SJSA1 (cell line): Measurements from ENCODE around the gene RBM6. TPM values are rescaled to one million over a fixed set of nuclear protein-coding genes. Genes with fewer than 3 reads are reported as not detected.
"Not testable (repeated sequence)": the region's sequence is repeated elsewhere in the genome, so short reads cannot be mapped to it uniquely, and the experiment has no call there.

Source experiments
- DNase-seq, 2 experiments: peaks; one replicate each; pipeline ENCODE4 v3.0.0-alpha.2; 2015 to 2020; ENCODE audit warnings: low spot score in 2 of 2, low read depth in 1 of 2
- H3K27ac ChIP-seq: fragments of 250-450 bp; sonication (Bioruptor Pico); 2 replicates; pipeline ENCODE4 v1.5.1; 2020; ENCODE audit warnings: mild to moderate bottlenecking, moderate library complexity
- H3K27me3 ChIP-seq: fragments of 250-450 bp; sonication (Bioruptor Pico); replicated peaks from 2 replicates; pipeline ENCODE4 v1.5.1; 2020; ENCODE audit warnings: mild to moderate bottlenecking, moderate library complexity
- H3K36me3 ChIP-seq: fragments of 250-450 bp; sonication (Bioruptor Pico); 2 replicates; pipeline ENCODE4 v1.5.1; 2020; ENCODE audit warnings: mild to moderate bottlenecking
- H3K4me1 ChIP-seq: fragments of 250-450 bp; sonication (Bioruptor Pico); replicated peaks from 2 replicates; pipeline ENCODE4 v1.6.1; 2021; ENCODE audit warnings: mild to moderate bottlenecking
- H3K4me3 ChIP-seq: fragments of 250-450 bp; sonication (Bioruptor Pico); 2 replicates; pipeline ENCODE4 v1.5.1; 2020; ENCODE audit warnings: mild to moderate bottlenecking
- H3K9me3 ChIP-seq: fragments of 250-450 bp; sonication (Bioruptor Pico); replicated peaks from 2 replicates; pipeline ENCODE4 v1.5.1; 2020; ENCODE audit warnings: mild to moderate bottlenecking
- total RNA-seq: library from RNA; depleted of rRNA; stranded (reverse); fragments of >200 nt; shearing (Covaris generic); gene quantifications from 2 replicates; pipeline ENCODE4 v1.2.3, GENCODE V29; 2014

The RBM6 gene
- total RNA-seq, 1 experiment from 2014 or later, result 38.8 TPM

GRCh38 chr3:49908373-49909199 lies 31.4 kb upstream of the RBM6 start:
- Histone ChIP-seq H3K36me3 (0 out of 2 replicates have a peak, but pooled peaks cover 4% of the 10 kb centered on the region), H3K27me3 (no peaks in the 10 kb centered on the region), H3K4me1 (no peaks in the 10 kb centered on the region; the same call in 1 of the 2 replicates), H3K9me3 (no peaks in the 10 kb centered on the region), H3K27ac (no peak overlapping the region), H3K4me3 (no peak overlapping the region)
- no peak for DNase-seq

DNA sequence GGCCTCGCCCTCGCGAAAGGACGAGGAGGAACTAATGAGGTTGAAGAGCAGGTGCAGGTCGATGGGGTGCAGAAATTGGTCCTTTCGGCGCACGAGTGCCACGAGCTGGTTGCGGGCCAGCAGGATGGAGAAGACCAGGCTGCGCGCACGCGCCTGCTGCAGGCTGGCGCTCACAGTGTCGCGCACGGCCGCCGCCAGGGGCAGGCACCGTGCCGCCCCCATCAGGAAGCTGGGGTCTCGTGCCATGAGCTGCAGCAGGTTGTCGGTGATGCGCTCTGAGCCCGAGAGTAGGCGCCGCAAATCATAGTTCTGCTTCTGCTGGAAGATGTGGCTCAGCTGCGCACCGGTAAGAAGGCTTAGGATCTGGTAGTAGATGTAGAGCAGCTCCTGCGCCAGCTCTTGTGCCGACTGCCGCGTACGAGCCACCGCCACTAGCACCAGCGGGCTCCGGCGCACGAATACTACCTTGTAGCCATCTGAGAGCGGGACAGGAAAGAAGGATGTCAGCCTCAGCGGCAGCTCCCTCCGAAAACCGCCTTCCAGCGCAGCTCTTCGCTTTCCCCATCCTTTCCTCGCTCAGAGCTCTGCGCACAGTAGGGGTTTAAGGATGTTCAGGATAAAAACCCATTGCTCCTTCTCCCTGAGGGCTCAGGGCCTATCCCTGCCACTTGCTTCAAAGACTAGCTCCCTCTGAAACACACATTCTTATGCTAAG lies 29.4 kb upstream of the RBM6 start:
- Histone ChIP-seq H3K4me1 (no peaks in the 10 kb centered on the region; the same call in 1 of the 2 replicates), H3K27me3 (no peaks in the 10 kb centered on the region), H3K4me3 (no peak overlapping the region), H3K9me3 (no peaks in the 10 kb centered on the region), H3K27ac (no peak overlapping the region), H3K36me3 (0 out of 2 replicates have a peak, but pooled peaks cover 4% of the 10 kb centered on the region)
- DNase-seq, result no peak

- Histone ChIP-seq H3K4me3 (no peak overlapping the region), H3K27me3 (no peaks in the 10 kb centered on the region), H3K27ac (no peak overlapping the region), H3K9me3 (no peaks in the 10 kb centered on the region), H3K4me1 (no peaks in the 10 kb centered on the region; the same call in 1 of the 2 replicates), H3K36me3 (0 out of 2 replicates have a peak, but pooled peaks cover 4% of the 10 kb centered on the region)
- DNase-seq, result no peak
Measured at GRCh38 chr3:49911124-49911420, 28.9 kb upstream of the RBM6 start.

DNA sequence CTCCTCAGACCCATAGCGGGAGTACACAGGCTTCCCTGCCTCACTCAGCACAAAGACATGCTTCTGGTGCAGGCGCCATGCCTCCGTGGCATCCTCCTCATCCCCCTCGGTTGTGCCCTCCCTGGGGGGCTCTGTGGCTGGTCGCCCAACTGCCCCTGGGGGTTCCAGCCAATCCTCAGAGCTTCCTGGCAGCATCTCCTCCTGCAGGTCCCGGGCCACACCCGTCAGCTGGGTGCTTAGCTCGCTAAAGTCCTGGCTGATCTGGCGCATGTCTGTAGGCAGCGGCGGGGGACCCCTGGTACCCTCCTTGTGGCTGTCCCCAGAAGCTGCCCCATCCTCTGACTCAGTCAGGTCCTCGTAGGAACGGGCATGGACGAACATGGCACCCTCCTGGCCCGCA lies 28.3 kb upstream of the RBM6 start:
- no peaks in the 10 kb centered on the region for H3K9me3 ChIP-seq
- DNase-seq, result no peak

DNA sequence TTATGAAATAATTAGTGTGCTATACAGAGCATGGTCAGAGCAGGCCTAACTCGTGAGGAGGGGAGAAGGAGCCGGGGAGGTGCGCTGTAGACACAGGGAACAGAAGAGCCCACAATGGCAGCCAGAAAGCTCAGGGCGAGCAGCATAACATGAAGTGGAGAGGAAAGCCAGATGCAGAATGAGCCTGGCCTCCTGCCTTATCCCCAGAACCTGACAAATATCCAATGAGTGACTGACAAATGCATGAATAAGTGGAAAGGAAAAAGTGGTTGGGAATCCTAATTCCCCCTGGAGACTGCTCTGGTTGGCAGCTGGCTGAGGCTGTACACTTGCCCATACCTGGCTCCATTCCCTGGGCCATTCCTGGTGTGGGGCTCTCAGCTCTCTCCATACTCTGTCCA lies 27.1 kb upstream of the RBM6 start:
- Histone ChIP-seq H3K9me3 (no peaks in the 10 kb centered on the region), H3K4me1 (no peaks in the 10 kb centered on the region), H3K36me3 (0 out of 2 replicates have a peak, but pooled peaks cover 4% of the 10 kb centered on the region), H3K27me3 (no peaks in the 10 kb centered on the region), H3K4me3 (no peak overlapping the region), H3K27ac (no peak overlapping the region)
- no peak for DNase-seq

More for the DNA sequence above, 28.3 kb upstream of the RBM6 start:
- 0 out of 2 replicates have a peak, but pooled peaks cover 4% of the 10 kb centered on the region for H3K36me3 ChIP-seq
- no peaks in the 10 kb centered on the region for H3K27me3 ChIP-seq
- no peaks in the 10 kb centered on the region for H3K4me1 ChIP-seq
- no peak overlapping the region for H3K27ac ChIP-seq
- H3K4me3 ChIP-seq, result no peak overlapping the region

GRCh38 chr3:49914906-49915305 lies 25.0 kb upstream of the RBM6 start:
- no peaks in the 10 kb centered on the region for H3K9me3 ChIP-seq
- H3K27me3 ChIP-seq, result no peaks in the 10 kb centered on the region
- H3K4me1 ChIP-seq, result no peaks in the 10 kb centered on the region
- no peak overlapping the region for H3K4me3 ChIP-seq
- DNase-seq, result no peak
- 0 out of 2 replicates have a peak, but pooled peaks cover 4% of the 10 kb centered on the region for H3K36me3 ChIP-seq
- no peak overlapping the region for H3K27ac ChIP-seq

DNA sequence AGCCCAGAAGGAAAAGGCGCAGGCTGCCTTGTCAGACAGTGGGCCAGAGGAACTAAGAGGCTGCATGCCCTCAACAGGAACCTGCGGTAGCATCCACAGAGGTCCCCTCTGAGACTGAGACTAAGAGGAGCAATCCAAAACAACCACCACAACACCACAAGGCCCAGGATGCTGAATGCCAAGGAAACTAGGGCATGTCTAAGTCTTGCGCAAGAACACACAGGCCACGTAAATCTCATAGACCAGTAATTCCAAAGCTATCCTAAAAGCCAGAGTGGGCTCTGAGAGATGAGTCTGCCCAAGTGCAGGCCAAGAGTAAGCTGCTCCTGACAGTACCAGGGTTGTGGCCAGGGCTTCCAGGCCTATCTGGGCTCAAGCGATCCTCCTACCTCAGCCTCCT lies 23.3 kb upstream of the RBM6 start:
- no peaks in the 10 kb centered on the region for H3K4me1 ChIP-seq
- no peak for DNase-seq
- no peaks in the 10 kb centered on the region for H3K9me3 ChIP-seq
- H3K27ac ChIP-seq, result no peak overlapping the region
- no peak overlapping the region for H3K4me3 ChIP-seq
- no peaks in the 10 kb centered on the region for H3K27me3 ChIP-seq
- no peaks in the 10 kb centered on the region for H3K36me3 ChIP-seq

GRCh38 chr3:49917806-49918590 lies 22.0 kb upstream of the RBM6 start:
- H3K4me3 ChIP-seq, result not testable (repeated sequence)

DNA sequence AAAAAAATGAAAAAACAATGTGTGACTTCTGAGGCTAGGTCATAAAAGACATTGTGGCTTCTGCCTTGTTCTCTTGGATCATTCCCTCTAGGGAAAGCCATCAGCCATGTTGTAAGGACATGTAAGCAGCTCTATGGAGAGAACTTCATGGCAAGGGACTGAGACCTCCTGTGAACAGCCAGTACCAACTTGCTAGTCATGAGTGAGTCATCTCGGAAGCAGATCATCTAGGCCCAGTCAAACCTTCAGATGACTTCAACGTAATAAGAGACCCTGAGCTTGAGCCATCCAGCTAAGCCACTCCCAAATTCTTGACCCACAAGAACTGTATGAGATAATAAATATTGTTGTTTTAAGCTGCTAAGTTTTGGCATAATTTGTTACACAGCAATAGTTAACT lies 15.3 kb upstream of the RBM6 start:
- Histone ChIP-seq H3K4me3 (no peak overlapping the region), H3K27me3 (no peaks in the 10 kb centered on the region), H3K27ac (0 out of 2 replicates have a peak overlapping the region, but pooled peaks have one; percentile 15), H3K9me3 (no peaks in the 10 kb centered on the region), H3K4me1 (peaks cover 18% of the 10 kb centered on the region), H3K36me3 (no peaks in the 10 kb centered on the region)
- peak in 1 of 2 experiments; percentile 33 for DNase-seq

More at GRCh38 chr3:49917806-49918590, 22.0 kb upstream of the RBM6 start:
- H3K36me3 ChIP-seq, DNase-seq, H3K27ac ChIP-seq, H3K27me3 ChIP-seq, H3K9me3 ChIP-seq, H3K4me1 ChIP-seq: not testable (repeated sequence)

DNA sequence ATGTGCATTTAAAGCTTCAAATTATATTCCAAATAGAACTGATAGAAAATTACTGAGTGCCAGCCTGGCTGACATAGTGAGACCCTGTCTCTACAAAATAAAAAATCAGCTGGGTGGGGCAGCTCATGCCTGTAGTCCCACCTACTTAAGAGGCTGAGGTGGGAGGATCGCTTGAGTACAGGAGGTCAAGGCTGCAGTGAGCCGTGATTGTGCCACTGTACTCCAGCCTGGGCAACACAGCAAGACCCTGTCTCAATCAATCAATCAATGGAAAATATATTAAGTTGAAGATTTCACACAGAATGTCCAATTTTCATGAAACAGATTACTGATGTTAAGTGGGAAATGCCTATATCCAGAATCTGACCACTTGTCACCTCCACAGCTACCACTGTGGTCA lies 14.5 kb upstream of the RBM6 start:
- no peak for DNase-seq
- Histone ChIP-seq H3K27ac (no peak overlapping the region), H3K4me1 (peaks cover 25% of the 10 kb centered on the region)

DNA sequence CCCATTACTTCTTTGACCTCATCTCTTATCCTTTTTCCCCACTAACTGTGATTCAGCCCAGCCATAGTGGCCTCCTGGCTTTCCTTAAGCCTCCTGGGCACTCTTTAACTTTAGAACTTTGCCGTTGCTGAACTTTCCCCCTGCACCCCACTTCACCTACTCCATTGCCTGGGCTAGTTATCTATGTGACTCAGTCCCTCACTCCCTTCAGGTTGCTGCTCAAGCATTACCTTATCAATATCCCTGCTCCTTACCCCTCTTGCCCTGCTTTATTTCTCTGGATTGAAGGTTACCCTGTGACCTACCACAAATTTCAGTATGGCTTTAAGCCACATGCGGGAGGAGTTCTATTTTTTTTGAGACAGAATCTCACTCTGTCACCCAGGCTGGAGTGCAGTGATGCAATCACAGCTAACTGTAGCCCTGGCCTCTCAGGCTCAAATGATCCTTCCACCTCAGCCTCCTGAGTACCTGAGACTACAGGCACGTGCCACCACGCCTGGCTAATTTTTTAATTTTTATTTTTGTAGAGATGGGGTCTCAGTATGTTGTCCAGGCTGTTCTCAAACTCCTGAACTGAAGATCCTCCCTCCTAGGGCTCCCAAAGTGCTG lies 13.7 kb upstream of the RBM6 start:
- H3K27me3 ChIP-seq, result no peaks in the 10 kb centered on the region
- no peak overlapping the region for H3K27ac ChIP-seq
- DNase-seq, result no peak
- H3K4me3 ChIP-seq, result no peak overlapping the region
- H3K9me3 ChIP-seq, result no peaks in the 10 kb centered on the region
- H3K4me1 ChIP-seq, result peaks cover 25% of the 10 kb centered on the region
- no peaks in the 10 kb centered on the region for H3K36me3 ChIP-seq

More for the DNA sequence above, 14.5 kb upstream of the RBM6 start:
- no peaks in the 10 kb centered on the region for H3K36me3 ChIP-seq
- no peaks in the 10 kb centered on the region for H3K9me3 ChIP-seq
- H3K27me3 ChIP-seq, result no peaks in the 10 kb centered on the region
- no peak overlapping the region for H3K4me3 ChIP-seq

DNA sequence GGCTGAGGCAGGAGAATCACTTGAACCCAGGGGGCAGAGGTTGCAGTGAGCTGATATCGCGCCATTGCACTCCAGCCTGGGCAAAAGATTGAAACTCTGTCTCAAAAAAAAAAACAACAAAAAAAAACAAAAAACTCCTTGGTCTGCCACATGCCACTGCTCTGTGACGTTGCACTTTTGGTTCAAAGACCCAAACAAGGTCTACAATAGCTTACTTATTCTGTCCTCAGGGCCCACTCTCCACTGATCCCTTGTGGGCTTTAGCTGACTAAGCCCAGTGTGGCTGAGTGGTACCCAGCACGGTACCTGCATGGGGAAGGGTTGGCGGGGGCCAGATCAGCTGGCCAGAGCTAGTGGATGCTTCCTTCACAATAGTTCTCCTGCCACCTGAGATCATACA lies 12.2 kb upstream of the RBM6 start:
- Histone ChIP-seq H3K9me3 (no peaks in the 10 kb centered on the region), H3K4me3 (no peak overlapping the region), H3K36me3 (no peaks in the 10 kb centered on the region), H3K27me3 (no peaks in the 10 kb centered on the region), H3K27ac (no peak overlapping the region), H3K4me1 (peaks cover 25% of the 10 kb centered on the region)
- DNase-seq, result no peak

DNA sequence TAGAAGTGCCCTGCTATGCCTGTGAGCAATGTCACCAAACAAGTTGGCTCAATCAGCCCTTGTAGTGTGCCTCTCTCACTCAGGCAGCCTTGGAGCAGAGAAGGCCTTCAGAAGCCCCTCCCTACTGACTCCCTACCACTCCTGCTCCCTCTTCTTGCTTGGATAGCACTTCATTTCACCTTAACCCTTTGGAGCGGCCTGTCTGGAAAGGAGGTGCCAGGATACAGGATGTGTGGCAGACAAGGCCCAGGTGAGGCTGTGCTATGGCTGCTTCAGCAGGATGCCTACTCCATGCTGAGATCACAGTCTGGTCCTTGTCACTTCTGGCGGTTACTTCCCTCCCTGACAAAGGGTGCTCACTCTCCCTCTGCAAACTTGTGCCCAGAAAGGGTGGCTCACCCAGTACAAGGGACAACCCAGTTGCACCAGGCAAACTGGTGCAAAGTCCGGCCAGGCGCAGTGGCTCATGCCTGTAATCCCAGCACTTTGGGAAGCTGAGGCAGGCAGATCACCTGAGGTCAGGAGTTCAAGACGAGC lies 11.4 kb upstream of the RBM6 start:
- Histone ChIP-seq H3K27ac (no peak overlapping the region), H3K9me3 (no peaks in the 10 kb centered on the region), H3K4me3 (peak overlapping the region; percentile 60), H3K4me1 (peaks cover 25% of the 10 kb centered on the region), H3K27me3 (no peaks in the 10 kb centered on the region), H3K36me3 (no peaks in the 10 kb centered on the region)
- DNase-seq, result no peak
